GM12874 (cell line): Measurements from ENCODE around the gene RAB42.

Experiments
- TF ChIP-seq, protein P1 (sequence below): IDR thresholded peaks from 2 replicates; pipeline ENCODE4 v1.5.1; 2011; ENCODE audit warnings: low read depth, mild to moderate bottlenecking, control low read depth, low read length, moderate library complexity; ENCODE audit not compliant: insufficient read depth

RAB42 gene

DNA sequence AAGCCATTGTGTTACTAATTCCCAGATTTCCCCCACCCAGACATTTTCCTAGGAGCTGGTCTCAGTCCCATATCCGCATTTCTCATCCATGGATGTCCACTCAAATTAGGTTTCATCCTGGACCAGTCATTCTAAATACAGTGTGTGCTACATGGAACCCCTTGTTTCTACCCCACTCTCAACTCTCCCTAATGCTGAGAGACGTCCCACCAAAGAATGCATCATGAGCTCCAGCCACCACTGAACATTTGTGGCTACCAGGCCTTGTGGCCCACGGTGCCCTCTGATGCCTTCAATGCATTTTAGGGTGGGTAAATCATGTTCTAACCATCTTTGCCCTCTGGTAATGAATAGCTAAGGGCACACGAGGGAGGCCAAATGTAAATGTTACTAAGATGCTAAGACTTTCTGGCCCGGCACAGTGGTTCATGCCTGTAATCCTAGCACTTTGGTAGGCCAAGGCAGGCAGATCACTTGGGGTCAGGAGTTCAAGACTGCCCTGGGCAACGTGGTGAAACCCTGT is 13.3 kb upstream of the RAB42 start:
- TF ChIP-seq, protein P1, sequence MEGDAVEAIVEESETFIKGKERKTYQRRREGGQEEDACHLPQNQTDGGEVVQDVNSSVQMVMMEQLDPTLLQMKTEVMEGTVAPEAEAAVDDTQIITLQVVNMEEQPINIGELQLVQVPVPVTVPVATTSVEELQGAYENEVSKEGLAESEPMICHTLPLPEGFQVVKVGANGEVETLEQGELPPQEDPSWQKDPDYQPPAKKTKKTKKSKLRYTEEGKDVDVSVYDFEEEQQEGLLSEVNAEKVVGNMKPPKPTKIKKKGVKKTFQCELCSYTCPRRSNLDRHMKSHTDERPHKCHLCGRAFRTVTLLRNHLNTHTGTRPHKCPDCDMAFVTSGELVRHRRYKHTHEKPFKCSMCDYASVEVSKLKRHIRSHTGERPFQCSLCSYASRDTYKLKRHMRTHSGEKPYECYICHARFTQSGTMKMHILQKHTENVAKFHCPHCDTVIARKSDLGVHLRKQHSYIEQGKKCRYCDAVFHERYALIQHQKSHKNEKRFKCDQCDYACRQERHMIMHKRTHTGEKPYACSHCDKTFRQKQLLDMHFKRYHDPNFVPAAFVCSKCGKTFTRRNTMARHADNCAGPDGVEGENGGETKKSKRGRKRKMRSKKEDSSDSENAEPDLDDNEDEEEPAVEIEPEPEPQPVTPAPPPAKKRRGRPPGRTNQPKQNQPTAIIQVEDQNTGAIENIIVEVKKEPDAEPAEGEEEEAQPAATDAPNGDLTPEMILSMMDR = no peak

GRCh38 chr1:28579401-28579800 is 12.7 kb upstream of the RAB42 start:
- TF ChIP-seq, protein P1 = no peak

GRCh38 chr1:28580722-28581530 is 11.1 kb upstream of the RAB42 start:
- TF ChIP-seq, protein P1 = peak; percentile 26

DNA sequence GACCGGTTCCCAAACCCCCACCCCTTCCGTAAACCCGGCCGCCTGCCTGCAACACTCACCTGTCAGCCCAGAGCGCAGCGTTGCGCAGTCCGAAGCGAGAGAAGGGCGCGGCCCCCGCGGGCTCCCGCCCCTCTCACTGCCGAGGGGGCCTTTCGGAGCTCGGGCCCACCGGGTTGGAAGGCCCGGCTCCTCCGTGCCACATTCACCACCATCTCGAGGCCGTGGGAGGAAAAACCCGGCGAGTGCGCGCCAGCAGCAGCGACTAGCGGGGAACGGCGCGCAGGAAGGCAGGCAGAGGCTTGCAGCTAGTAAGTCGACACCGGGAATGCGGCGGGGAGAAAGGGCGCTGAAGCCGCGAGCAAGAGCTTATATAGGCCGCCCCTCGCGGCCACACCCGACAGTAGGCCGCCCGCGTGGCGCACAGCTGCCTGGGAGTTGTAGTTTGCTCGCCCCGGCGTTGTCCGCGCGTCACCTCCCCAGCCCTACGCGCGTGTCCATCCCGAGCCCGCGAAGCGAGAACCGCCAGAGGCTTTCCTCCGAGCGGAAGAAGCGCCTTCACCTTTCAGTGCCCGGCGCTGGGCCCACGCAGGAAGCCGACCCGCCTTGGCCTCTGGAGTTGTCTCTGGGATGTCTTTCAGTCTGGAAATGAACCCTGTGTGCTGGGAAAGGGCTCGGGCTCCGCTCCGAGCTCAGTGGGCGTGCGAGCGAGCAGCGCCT is 10.4 kb upstream of the RAB42 start:
- TF ChIP-seq, protein P1 = 0 out of 2 replicates have a peak, but pooled peaks have one; percentile 0

DNA sequence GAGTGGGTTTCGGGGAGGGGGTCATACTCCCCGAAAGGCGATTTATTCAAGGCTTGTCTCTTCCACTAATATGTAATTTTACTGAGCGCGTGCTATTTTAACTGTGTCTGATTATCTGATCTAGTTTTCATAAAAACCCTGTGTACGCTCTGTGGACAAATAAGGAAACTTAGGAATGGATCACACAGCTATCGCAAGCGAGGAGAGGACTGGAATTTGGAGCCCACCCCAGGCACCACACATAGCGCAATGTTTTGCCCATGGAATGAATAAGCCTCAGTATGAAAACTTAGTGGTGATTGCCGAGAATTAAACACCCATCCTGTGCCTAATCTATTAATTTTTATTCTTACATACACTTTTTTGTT is 9.8 kb upstream of the RAB42 start:
- TF ChIP-seq, protein P1 = no peak

- TF ChIP-seq, protein P1 = no peak
Measured at GRCh38 chr1:28592321-28593071, 431 bp downstream of the RAB42 start.
